Measurements from ENCODE around the gene ZNF547.
A peak's percentile ranks its signal among the peaks of the same experiment; 100 is the strongest.

The ZNF547 gene

DNA sequence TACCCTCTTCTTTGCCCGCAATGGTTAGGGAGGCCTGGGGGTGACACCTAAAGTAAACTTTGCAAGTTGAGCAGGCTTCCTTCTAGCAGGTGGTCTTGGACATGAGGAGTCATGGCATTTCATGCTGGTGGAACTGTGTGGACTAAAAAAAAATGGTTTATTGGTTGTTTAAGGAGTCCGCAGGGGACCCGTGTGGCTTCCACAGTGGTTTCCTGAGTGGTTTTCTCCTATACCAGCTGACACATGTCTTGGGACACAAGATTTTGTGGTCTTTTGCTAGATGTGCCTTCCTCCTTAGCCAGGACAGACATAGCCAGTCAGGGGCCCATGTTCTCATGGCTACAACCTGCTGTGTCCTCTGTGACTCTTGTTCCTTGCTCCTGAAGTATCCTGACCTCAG is 41.6 kb upstream of the ZNF547 start:
- Histone ChIP-seq H3K27me3 (ENCODE audit: insufficient read depth, low read length, poor library complexity, severe bottlenecking) (no peaks in the 10 kb centered on the region), H2AFZ (ENCODE audit: low read length) (no peak overlapping the region), H3K4me2 (ENCODE audit: low read depth, low read length, poor library complexity, severe bottlenecking) (peak overlapping the region; percentile 90), H3K4me1 (ENCODE audit: insufficient read depth, low read length, poor library complexity, severe bottlenecking) (peaks cover 23% of the 10 kb centered on the region), H3K36me3 (ENCODE audit: insufficient read depth, low read length) (peaks cover 18% of the 10 kb centered on the region; the same call in 1 of the 2 replicates), H3K9me2 (replicated peaks; ENCODE audit: low read depth, low read length) (no peaks in the 10 kb centered on the region), H3K79me2 (ENCODE audit: insufficient read depth, low read length) (peaks cover 32% of the 10 kb centered on the region), H3K9me3 (ENCODE audit: insufficient read depth, low read depth, low read length) (no peaks in the 10 kb centered on the region), H3K9ac (ENCODE audit: low read depth, low read length, poor library complexity, severe bottlenecking) (peak overlapping the region; percentile 96), H3F3A (ENCODE audit: low read depth) (no peaks in the 10 kb centered on the region), H4K20me1 (ENCODE audit: insufficient read depth, low read length, poor library complexity, severe bottlenecking) (peaks cover 25% of the 10 kb centered on the region), H3K4me3 (ENCODE audit: low read length, poor library complexity, severe bottlenecking) (peak overlapping the region; percentile 96)
- TF ChIP-seq, protein P1, sequence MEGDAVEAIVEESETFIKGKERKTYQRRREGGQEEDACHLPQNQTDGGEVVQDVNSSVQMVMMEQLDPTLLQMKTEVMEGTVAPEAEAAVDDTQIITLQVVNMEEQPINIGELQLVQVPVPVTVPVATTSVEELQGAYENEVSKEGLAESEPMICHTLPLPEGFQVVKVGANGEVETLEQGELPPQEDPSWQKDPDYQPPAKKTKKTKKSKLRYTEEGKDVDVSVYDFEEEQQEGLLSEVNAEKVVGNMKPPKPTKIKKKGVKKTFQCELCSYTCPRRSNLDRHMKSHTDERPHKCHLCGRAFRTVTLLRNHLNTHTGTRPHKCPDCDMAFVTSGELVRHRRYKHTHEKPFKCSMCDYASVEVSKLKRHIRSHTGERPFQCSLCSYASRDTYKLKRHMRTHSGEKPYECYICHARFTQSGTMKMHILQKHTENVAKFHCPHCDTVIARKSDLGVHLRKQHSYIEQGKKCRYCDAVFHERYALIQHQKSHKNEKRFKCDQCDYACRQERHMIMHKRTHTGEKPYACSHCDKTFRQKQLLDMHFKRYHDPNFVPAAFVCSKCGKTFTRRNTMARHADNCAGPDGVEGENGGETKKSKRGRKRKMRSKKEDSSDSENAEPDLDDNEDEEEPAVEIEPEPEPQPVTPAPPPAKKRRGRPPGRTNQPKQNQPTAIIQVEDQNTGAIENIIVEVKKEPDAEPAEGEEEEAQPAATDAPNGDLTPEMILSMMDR (conservative IDR thresholded peaks at IDR 0.05; ENCODE audit: low read length), result no peak
- TF ChIP-seq EZH2phosphoT487 (IDR thresholded peaks at IDR 0.05; ENCODE audit: borderline replicate concordance), result no peak

GRCh38 chr19:57324992-57325391 is 38.4 kb upstream of the ZNF547 start:
- Histone ChIP-seq H3K4me2 (ENCODE audit: low read depth, low read length, poor library complexity, severe bottlenecking) (no peak overlapping the region), H4K20me1 (ENCODE audit: insufficient read depth, low read length, poor library complexity, severe bottlenecking) (peaks cover 25% of the 10 kb centered on the region), H3K36me3 (ENCODE audit: insufficient read depth, low read length) (peaks cover 47% of the 10 kb centered on the region; the same call in 1 of the 2 replicates), H3F3A (ENCODE audit: low read depth) (no peaks in the 10 kb centered on the region), H3K9me3 (ENCODE audit: insufficient read depth, low read depth, low read length) (no peaks in the 10 kb centered on the region), H3K9me2 (replicated peaks; ENCODE audit: low read depth, low read length) (no peaks in the 10 kb centered on the region), H3K4me1 (ENCODE audit: insufficient read depth, low read length, poor library complexity, severe bottlenecking) (peaks cover 18% of the 10 kb centered on the region), H2AFZ (ENCODE audit: low read length) (no peak overlapping the region), H3K4me3 (ENCODE audit: low read length, poor library complexity, severe bottlenecking) (no peak overlapping the region), H3K79me2 (ENCODE audit: insufficient read depth, low read length) (peaks cover 32% of the 10 kb centered on the region), H3K27me3 (ENCODE audit: insufficient read depth, low read length, poor library complexity, severe bottlenecking) (no peaks in the 10 kb centered on the region), H3K9ac (ENCODE audit: low read depth, low read length, poor library complexity, severe bottlenecking) (no peak overlapping the region)
- TF ChIP-seq, protein P1 (conservative IDR thresholded peaks at IDR 0.05; ENCODE audit: low read length), result no peak
- TF ChIP-seq EZH2phosphoT487 (IDR thresholded peaks at IDR 0.05; ENCODE audit: borderline replicate concordance), result no peak

DNA sequence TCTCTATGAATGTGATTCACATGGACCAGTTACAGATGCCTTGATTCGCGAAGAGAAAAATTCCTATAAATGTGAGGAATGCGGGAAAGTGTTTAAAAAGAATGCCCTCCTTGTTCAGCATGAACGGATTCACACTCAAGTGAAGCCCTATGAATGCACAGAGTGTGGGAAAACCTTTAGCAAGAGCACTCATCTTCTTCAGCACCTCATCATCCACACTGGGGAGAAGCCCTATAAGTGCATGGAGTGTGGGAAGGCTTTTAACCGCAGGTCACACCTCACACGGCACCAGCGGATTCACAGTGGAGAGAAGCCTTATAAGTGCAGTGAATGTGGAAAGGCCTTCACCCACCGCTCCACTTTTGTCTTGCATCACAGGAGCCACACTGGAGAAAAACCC is 35.4 kb upstream of the ZNF547 start:
- Histone ChIP-seq H3F3A (ENCODE audit: low read depth) (no peaks in the 10 kb centered on the region), H3K4me3 (ENCODE audit: low read length, poor library complexity, severe bottlenecking) (no peak overlapping the region), H3K9ac (ENCODE audit: low read depth, low read length, poor library complexity, severe bottlenecking) (no peak overlapping the region), H3K4me2 (ENCODE audit: low read depth, low read length, poor library complexity, severe bottlenecking) (no peak overlapping the region), H4K20me1 (ENCODE audit: insufficient read depth, low read length, poor library complexity, severe bottlenecking) (peaks cover under 1% of the 10 kb centered on the region), H3K9me3 (ENCODE audit: insufficient read depth, low read depth, low read length) (no peaks in the 10 kb centered on the region), H3K9me2 (replicated peaks; ENCODE audit: low read depth, low read length) (no peaks in the 10 kb centered on the region), H3K36me3 (ENCODE audit: insufficient read depth, low read length) (peaks cover 49% of the 10 kb centered on the region; the same call in 1 of the 2 replicates), H3K79me2 (ENCODE audit: insufficient read depth, low read length) (peaks cover 6% of the 10 kb centered on the region; the same call in 1 of the 2 replicates), H3K4me1 (ENCODE audit: insufficient read depth, low read length, poor library complexity, severe bottlenecking) (no peaks in the 10 kb centered on the region), H2AFZ (ENCODE audit: low read length) (no peak overlapping the region), H3K27me3 (ENCODE audit: insufficient read depth, low read length, poor library complexity, severe bottlenecking) (no peaks in the 10 kb centered on the region)
- TF ChIP-seq, protein P1 (conservative IDR thresholded peaks at IDR 0.05; ENCODE audit: low read length), result no peak
- TF ChIP-seq EZH2phosphoT487 (IDR thresholded peaks at IDR 0.05; ENCODE audit: borderline replicate concordance), result no peak

Measured in Loucy (cell line).